ENCODE data around the gene KRT4. TPM values are rescaled to one million over a fixed set of nuclear protein-coding genes. Genes with fewer than 3 reads are reported as not detected.

Gene KRT4
- total RNA-seq, 2 experiments from 2014 or later = 0.11 to 0.16 TPM

GRCh38 chr12:52784909-52785308 is 29.0 kb downstream of the KRT4 start:
- peaks cover 4% of the 10 kb centered on the region for H3K4me1 Mint-ChIP-seq (ENCODE audit: low read depth)
- ChIA-PET CTCF (no interaction called here), POLR2A (no interaction called here)
- H3K36me3 Mint-ChIP-seq (ENCODE audit: low read depth) = no peaks in the 10 kb centered on the region
- H3K9me3 Mint-ChIP-seq = no peaks in the 10 kb centered on the region
- no peak overlapping the region for H3K4me3 Mint-ChIP-seq
- intact Hi-C loops (cut with micrococcal nuclease) = no loop called here
- DNase-seq (no peak), ATAC-seq (no peak)
- H3K27ac Mint-ChIP-seq = no peak overlapping the region
- peaks cover 16% of the 10 kb centered on the region for H3K27me3 Mint-ChIP-seq
- TF ChIP-seq, protein P1, sequence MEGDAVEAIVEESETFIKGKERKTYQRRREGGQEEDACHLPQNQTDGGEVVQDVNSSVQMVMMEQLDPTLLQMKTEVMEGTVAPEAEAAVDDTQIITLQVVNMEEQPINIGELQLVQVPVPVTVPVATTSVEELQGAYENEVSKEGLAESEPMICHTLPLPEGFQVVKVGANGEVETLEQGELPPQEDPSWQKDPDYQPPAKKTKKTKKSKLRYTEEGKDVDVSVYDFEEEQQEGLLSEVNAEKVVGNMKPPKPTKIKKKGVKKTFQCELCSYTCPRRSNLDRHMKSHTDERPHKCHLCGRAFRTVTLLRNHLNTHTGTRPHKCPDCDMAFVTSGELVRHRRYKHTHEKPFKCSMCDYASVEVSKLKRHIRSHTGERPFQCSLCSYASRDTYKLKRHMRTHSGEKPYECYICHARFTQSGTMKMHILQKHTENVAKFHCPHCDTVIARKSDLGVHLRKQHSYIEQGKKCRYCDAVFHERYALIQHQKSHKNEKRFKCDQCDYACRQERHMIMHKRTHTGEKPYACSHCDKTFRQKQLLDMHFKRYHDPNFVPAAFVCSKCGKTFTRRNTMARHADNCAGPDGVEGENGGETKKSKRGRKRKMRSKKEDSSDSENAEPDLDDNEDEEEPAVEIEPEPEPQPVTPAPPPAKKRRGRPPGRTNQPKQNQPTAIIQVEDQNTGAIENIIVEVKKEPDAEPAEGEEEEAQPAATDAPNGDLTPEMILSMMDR (IDR thresholded peaks at IDR 0.05) = no peak

GRCh38 chr12:52783563-52784316 is 30.2 kb downstream of the KRT4 start:
- POLR2A ChIA-PET = no interaction called here
- ATAC-seq (no peak), DNase-seq (no peak)
- TF ChIP-seq, protein P1 (IDR thresholded peaks at IDR 0.05) = no peak
- intact Hi-C loops (cut with micrococcal nuclease) = no loop called here
- H3K4me3 Mint-ChIP-seq = no peak overlapping the region
- peaks cover 5% of the 10 kb centered on the region for H3K27me3 Mint-ChIP-seq
- H3K9me3 Mint-ChIP-seq = no peaks in the 10 kb centered on the region
- no peak overlapping the region for H3K27ac Mint-ChIP-seq
- CTCF ChIA-PET = no interaction called here
- no peaks in the 10 kb centered on the region for H3K36me3 Mint-ChIP-seq (ENCODE audit: low read depth)
- no peaks in the 10 kb centered on the region for H3K4me1 Mint-ChIP-seq (ENCODE audit: low read depth)

DNA sequence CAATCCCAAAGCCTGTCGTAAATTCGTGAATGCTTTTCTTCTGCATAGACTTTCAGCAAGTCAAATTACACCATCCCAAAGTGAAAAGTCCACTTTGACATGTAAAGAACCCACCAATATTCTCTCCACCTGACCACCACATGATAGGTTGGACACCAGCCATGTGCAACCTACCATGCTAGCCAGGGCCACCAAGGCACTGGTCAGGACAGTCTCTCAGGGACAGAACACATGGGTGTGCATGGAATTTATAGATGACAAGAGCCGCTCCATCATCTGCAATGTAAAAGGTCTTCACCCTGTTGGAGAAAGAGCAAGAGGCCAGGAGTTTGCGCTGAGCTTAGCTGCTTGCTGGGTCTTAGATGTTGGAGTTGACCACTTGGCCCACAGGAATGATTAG is 31.4 kb downstream of the KRT4 start:
- no peaks in the 10 kb centered on the region for H3K36me3 Mint-ChIP-seq (ENCODE audit: low read depth)
- CTCF ChIA-PET = no interaction called here
- H3K27me3 Mint-ChIP-seq = peaks cover 3% of the 10 kb centered on the region
- H3K9me3 Mint-ChIP-seq = no peaks in the 10 kb centered on the region
- DNase-seq (no peak), ATAC-seq (no peak)
- no peak overlapping the region for H3K4me3 Mint-ChIP-seq
- no peak overlapping the region for H3K27ac Mint-ChIP-seq
- H3K4me1 Mint-ChIP-seq (ENCODE audit: low read depth) = no peaks in the 10 kb centered on the region
- POLR2A ChIA-PET = no interaction called here
- TF ChIP-seq, protein P1 (IDR thresholded peaks at IDR 0.05) = no peak
- intact Hi-C loops (cut with micrococcal nuclease) = no loop called here

GRCh38 chr12:52781399-52782082 is 32.4 kb downstream of the KRT4 start:
- H3K4me3 Mint-ChIP-seq = no peak overlapping the region
- no peaks in the 10 kb centered on the region for H3K4me1 Mint-ChIP-seq (ENCODE audit: low read depth)
- peaks cover 3% of the 10 kb centered on the region for H3K27me3 Mint-ChIP-seq
- ATAC-seq (no peak), DNase-seq (no peak)
- CTCF ChIA-PET = interaction anchor here (1.0 to 1.3 kb wide), 4 partner anchors 10 to 756 kb away, joined by 3 to 5 read pairs (median 3); no protein-coding TSS in a partner anchor
- H3K27ac Mint-ChIP-seq = no peak overlapping the region
- TF ChIP-seq, protein P1 (IDR thresholded peaks at IDR 0.05) = no peak
- no peaks in the 10 kb centered on the region for H3K9me3 Mint-ChIP-seq
- H3K36me3 Mint-ChIP-seq (ENCODE audit: low read depth) = no peaks in the 10 kb centered on the region
- intact Hi-C loops (cut with micrococcal nuclease) = no loop called here
- POLR2A ChIA-PET = no interaction called here

- ChIA-PET CTCF (interaction anchor here (1.8 kb wide), 1 partner anchor 100 kb away, joined by 5 read pairs; no protein-coding TSS in a partner anchor), POLR2A (no interaction called here)
- H3K27me3 Mint-ChIP-seq = no peaks in the 10 kb centered on the region
- H3K4me1 Mint-ChIP-seq (ENCODE audit: low read depth) = no peaks in the 10 kb centered on the region
- TF ChIP-seq, protein P1 (IDR thresholded peaks at IDR 0.05) = no peak
- H3K9me3 Mint-ChIP-seq = no peaks in the 10 kb centered on the region
- ATAC-seq (no peak), DNase-seq (no peak)
- H3K27ac Mint-ChIP-seq = no peak overlapping the region
- no peak overlapping the region for H3K4me3 Mint-ChIP-seq
- H3K36me3 Mint-ChIP-seq (ENCODE audit: low read depth) = no peaks in the 10 kb centered on the region
- intact Hi-C loops (cut with micrococcal nuclease) = no loop called here
Observed at GRCh38 chr12:52779914-52780313, 34.0 kb downstream of the KRT4 start.
